Breast epithelium (tissue), 4 donors: ENCODE data around the gene ASXL1. TPM values are rescaled to one million over a fixed set of nuclear protein-coding genes. Genes with fewer than 3 reads are reported as not detected.
"Not testable (repeated sequence)": the region's sequence is repeated elsewhere in the genome, so short reads cannot be mapped to it uniquely, and the experiment has no call there.

Source experiments
- DNase-seq, 2 donors: peaks; one replicate each; pipeline ENCODE4 v3.0.0-alpha.2; 2019; ENCODE audit warnings: low spot score in 2 of 2
- H3K27ac ChIP-seq, 2 donors: fragments of 200-600 bp; sonication (generic) in 1 of 2; one replicate each; pipeline ENCODE4 v1.5.1; 2016 to 2019; ENCODE audit warnings: mild to moderate bottlenecking in 1 of 2
- H3K27me3 ChIP-seq, 2 donors: fragments of 200-600 bp; sonication (generic) in 1 of 2; one replicate each; pipeline versions ENCODE4 v1.5.1 to v1.6.0; 2017 to 2019; ENCODE audit warnings: control low read depth in 1 of 2, mild to moderate bottlenecking in 1 of 2
- H3K36me3 ChIP-seq: fragments of 200-600 bp; one replicate; pipeline ENCODE4 v1.5.1; 2019
- H3K4me1 ChIP-seq, 2 donors: fragments of 200-600 bp; sonication (generic); one replicate each; pipeline ENCODE4 v1.5.1; 2016 to 2019; ENCODE audit warnings: control low read depth in 1 of 2
- H3K4me3 ChIP-seq, 3 donors: fragments of 200-600 bp; sonication (generic); 1 replicate in 2 of 3; 2 replicates in 1 of 3; pipeline ENCODE4 v1.5.1; 2016 to 2019; ENCODE audit warnings: mild to moderate bottlenecking in 3 of 3, moderate library complexity in 2 of 3
- H3K9me3 ChIP-seq, 2 donors: fragments of 200-600 bp; sonication (generic) in 1 of 2; one replicate each; pipeline ENCODE4 v1.5.1; 2016 to 2019; ENCODE audit warnings: control low read depth in 1 of 2
- POLR2A ChIP-seq: fragments of 450-650 bp; IDR thresholded peaks from one replicate; pipeline ENCODE4 v1.6.1; 2016; ENCODE audit warnings: antibody characterized with exemption, mild to moderate bottlenecking, moderate library complexity
- POLR2AphosphoS5 ChIP-seq, 3 donors: sonication (generic); formaldehyde crosslinking; IDR thresholded peaks; one replicate each; pipeline ENCODE4 v1.6.1; 2017; ENCODE audit warnings: antibody characterized with exemption in 3 of 3
- intact Hi-C: fragments of 100-400 bp; cut with DNase I; formaldehyde crosslinking; loops from one replicate; pipeline ENCODE4 v1.15.1; 2023; ENCODE audit warnings: low total_unique reads
- total RNA-seq, 3 donors: library from RNA; depleted of rRNA; stranded (reverse); fragments of >200 nt; gene quantifications; one replicate each; pipeline ENCODE4 v1.1.0, GENCODE V29; 2016
- TF ChIP-seq, protein P1 (sequence below), 3 donors: fragments of 450-650 bp; IDR thresholded peaks; one replicate each; pipeline ENCODE4 v1.5.1; 2016 to 2017; ENCODE audit warnings: antibody characterized with exemption in 3 of 3, mild to moderate bottlenecking in 3 of 3, moderate library complexity in 3 of 3

Gene ASXL1
- total RNA-seq, 3 donors from 2014 or later, result 73.3 to 102 (median 97.3) TPM

DNA sequence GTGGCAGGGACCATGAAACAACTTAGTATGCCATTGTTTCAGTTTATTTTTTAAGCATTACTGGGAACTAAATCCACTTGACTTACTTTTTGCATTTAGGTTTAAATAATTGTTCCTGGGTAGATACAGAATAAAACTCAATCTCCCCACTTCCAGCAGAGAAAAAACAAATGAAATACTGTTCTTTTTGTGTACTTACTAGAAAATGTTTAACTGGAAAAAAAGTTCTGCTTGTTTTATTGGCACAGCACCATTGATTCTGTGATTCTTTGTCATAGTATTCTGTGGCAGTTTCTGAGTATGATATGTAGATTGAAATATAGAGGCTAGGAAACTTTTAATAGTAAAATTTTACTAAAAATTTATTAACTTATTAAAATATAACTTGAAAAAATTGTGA, 10.2 kb downstream of the ASXL1 start:
- H3K4me1 ChIP-seq, result peaks cover 0 to 13% of the 10 kb centered on the region in 2 donors
- no peak for DNase-seq
- H3K9me3 ChIP-seq, result no peaks in the 10 kb centered on the region
- H3K27ac ChIP-seq, result no peak overlapping the region
- intact Hi-C loops, result no loop called here
- no peaks in the 10 kb centered on the region for H3K36me3 ChIP-seq
- no peaks in the 10 kb centered on the region for H3K27me3 ChIP-seq
- H3K4me3 ChIP-seq, result no peak overlapping the region
- TF ChIP-seq, protein P1, sequence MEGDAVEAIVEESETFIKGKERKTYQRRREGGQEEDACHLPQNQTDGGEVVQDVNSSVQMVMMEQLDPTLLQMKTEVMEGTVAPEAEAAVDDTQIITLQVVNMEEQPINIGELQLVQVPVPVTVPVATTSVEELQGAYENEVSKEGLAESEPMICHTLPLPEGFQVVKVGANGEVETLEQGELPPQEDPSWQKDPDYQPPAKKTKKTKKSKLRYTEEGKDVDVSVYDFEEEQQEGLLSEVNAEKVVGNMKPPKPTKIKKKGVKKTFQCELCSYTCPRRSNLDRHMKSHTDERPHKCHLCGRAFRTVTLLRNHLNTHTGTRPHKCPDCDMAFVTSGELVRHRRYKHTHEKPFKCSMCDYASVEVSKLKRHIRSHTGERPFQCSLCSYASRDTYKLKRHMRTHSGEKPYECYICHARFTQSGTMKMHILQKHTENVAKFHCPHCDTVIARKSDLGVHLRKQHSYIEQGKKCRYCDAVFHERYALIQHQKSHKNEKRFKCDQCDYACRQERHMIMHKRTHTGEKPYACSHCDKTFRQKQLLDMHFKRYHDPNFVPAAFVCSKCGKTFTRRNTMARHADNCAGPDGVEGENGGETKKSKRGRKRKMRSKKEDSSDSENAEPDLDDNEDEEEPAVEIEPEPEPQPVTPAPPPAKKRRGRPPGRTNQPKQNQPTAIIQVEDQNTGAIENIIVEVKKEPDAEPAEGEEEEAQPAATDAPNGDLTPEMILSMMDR (IDR thresholded peaks at IDR 0.05), result no peak
- TF ChIP-seq POLR2A (no peak), POLR2AphosphoS5 (IDR thresholded peaks at IDR 0.05) (no peak)

DNA sequence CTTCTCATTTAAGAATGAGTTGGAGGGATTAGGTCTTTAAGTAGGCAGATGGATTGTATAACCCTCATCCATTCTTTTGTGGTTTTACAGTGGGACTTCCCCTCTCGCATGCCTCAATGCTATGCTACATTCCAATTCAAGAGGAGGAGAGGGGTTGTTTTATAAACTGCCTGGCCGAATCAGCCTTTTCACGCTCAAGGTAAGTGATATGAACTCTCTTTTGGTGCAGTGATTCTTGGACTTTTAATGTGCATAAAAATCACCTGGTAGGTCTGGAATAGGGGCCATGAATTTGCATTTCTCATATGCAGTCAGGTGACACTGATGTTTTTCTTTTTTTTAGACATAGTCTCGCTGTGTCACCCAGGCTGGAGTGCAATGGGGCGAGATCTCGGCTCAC, 10.8 kb downstream of the ASXL1 start:
- H3K27me3 ChIP-seq, result no peaks in the 10 kb centered on the region
- H3K4me3 ChIP-seq, result no peak overlapping the region
- H3K27ac ChIP-seq, result no peak overlapping the region
- H3K36me3 ChIP-seq, result no peaks in the 10 kb centered on the region
- TF ChIP-seq POLR2A (no peak), POLR2AphosphoS5 (IDR thresholded peaks at IDR 0.05) (no peak)
- TF ChIP-seq, protein P1 (IDR thresholded peaks at IDR 0.05), result no peak
- no peak for DNase-seq
- intact Hi-C loops, result no loop called here
- no peaks in the 10 kb centered on the region for H3K9me3 ChIP-seq
- H3K4me1 ChIP-seq, result peaks cover 0 to 13% of the 10 kb centered on the region in 2 donors

DNA sequence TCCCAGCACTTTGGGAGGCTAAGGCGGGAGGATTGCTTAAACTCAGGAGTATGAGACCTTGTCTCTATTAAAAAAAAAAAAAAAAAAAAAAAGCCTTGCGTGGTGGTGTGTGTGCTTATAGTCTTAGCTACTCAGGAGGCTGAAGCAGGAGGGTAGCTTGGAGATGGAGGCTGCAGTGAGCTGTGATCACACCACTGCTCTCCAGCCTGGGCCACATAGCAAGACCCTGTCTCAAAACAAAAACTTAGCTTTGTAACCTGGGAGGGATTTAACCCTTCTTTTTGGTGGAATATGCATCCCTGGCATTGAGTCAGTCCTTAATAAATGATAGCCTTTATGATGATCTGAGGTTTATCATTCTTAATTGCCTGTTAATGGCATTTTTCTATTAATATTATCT, 12.8 kb downstream of the ASXL1 start:
- Histone ChIP-seq H3K4me3 (no peak overlapping the region), H3K36me3 (no peaks in the 10 kb centered on the region), H3K27me3 (no peaks in the 10 kb centered on the region), H3K9me3 (no peaks in the 10 kb centered on the region), H3K4me1 (no peaks in the 10 kb centered on the region), H3K27ac (no peak overlapping the region)
- intact Hi-C loops, result no loop called here
- TF ChIP-seq, protein P1 (IDR thresholded peaks at IDR 0.05), result no peak
- TF ChIP-seq POLR2AphosphoS5 (IDR thresholded peaks at IDR 0.05), result no peak
- TF ChIP-seq POLR2A, result no peak
- DNase-seq, result no peak

DNA sequence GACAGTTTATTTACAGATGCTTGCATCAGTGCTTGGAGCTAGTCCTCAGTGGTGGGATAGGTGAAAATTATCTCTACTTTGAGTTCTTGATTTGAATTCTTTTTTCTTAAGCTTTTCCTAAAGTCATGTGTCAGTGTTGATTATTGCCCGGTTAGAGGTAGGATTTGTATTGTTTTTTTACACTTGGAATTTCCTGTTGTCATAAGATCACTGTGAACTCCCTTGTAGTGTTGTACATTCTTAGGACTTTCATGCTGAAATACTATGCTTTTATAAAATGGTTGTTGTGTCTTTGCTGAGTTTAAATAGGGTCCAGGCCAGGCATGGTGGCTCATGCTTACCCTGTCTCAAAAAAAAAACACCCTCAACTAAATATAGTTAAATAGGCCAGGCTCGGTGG, 20.3 kb downstream of the ASXL1 start:
- TF ChIP-seq, protein P1 (IDR thresholded peaks at IDR 0.05), result no peak
- TF ChIP-seq POLR2A, result no peak
- no peak for TF ChIP-seq POLR2AphosphoS5 (IDR thresholded peaks at IDR 0.05)
- Histone ChIP-seq H3K36me3 (no peaks in the 10 kb centered on the region), H3K4me1 (no peaks in the 10 kb centered on the region), H3K4me3 (no peak overlapping the region), H3K9me3 (no peaks in the 10 kb centered on the region), H3K27me3 (no peaks in the 10 kb centered on the region), H3K27ac (no peak overlapping the region)
- DNase-seq, result no peak
- intact Hi-C loops, result no loop called here

DNA sequence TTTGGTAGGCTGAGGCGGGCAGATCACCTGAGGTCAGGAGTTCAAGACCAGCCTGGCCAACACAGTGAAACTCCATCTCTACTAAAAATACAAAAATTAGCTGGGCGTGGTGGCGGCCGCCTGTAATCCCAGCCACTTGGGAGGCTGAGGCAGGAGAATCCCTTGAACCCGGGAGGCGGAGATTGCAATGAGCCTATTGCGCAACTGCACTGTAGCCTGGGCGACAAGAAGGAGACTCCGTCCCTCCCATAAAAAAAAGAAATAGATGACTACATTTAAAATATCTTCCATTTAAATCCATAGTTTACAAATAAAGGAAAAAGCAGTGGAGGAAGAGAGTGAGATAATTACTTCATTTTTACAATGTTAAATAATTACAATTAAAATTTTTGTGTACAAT, 21.9 kb downstream of the ASXL1 start:
- H3K27ac ChIP-seq, H3K9me3 ChIP-seq, DNase-seq, H3K4me3 ChIP-seq, H3K4me1 ChIP-seq, H3K27me3 ChIP-seq, intact Hi-C loops, H3K36me3 ChIP-seq: not testable (repeated sequence)

DNA sequence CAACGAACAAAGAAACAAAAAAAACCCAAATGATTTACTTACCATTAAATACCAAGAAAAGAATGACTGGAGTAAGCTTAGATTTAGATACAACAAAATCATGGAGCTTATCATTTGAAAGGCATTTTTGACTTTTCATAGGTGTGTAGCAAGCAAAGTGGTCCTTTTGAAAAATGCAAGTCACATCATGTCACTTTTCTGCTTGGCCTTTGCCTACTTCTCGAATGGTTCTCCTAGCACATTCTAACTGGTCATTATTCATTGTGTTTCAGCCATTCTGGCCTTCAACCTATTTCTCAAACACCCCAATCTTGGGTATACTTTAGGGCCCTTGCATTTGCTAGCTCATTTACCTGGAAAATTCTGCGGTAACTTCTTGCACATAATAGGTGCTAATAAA, 22.6 kb downstream of the ASXL1 start:
- Histone ChIP-seq H3K9me3 (no peaks in the 10 kb centered on the region), H3K27ac (no peak overlapping the region), H3K4me3 (no peak overlapping the region), H3K36me3 (no peaks in the 10 kb centered on the region), H3K27me3 (no peaks in the 10 kb centered on the region), H3K4me1 (no peaks in the 10 kb centered on the region)
- TF ChIP-seq, protein P1 (IDR thresholded peaks at IDR 0.05), result no peak
- TF ChIP-seq POLR2A, result no peak
- no peak for DNase-seq
- intact Hi-C loops, result no loop called here
